NCI-H82 treated with DMSO at 0.1 percent for 48 hours (cell line): ENCODE measurements around the gene CERS3.

Experiments
- DNase-seq: peaks from one replicate; lab custom pipeline; 2025; ENCODE audit not compliant: unreplicated experiment; lab: John Stamatoyannopoulos, UW

The CERS3 gene

GRCh38 chr15:100531204-100531603 lies 2.5 kb upstream of the CERS3 start:
- DNase-seq = no peak

DNA sequence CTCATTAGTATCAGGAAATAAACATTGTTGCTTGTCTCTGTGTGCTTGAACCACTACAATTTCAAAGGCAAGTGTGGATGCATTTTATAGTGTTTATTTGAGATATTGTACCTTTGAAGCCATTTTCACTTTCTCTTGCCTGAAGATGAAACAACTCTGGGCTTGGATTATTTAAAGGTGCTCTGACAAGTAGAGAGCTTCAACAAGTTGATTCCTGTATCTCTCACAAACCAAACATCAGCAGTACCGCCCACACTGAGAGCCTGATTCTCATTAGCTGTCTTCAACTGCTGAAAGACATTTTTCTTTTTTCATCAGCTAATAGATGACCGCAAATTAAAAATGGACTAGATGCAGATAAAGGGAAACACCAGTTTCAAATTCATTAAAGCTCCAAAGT lies 806 bp upstream of the CERS3 start:
- DNase-seq = no peak

- no peak for DNase-seq
These were observed 2.7 kb downstream of the CERS3 start for GRCh38 chr15:100526027-100526481.

DNA sequence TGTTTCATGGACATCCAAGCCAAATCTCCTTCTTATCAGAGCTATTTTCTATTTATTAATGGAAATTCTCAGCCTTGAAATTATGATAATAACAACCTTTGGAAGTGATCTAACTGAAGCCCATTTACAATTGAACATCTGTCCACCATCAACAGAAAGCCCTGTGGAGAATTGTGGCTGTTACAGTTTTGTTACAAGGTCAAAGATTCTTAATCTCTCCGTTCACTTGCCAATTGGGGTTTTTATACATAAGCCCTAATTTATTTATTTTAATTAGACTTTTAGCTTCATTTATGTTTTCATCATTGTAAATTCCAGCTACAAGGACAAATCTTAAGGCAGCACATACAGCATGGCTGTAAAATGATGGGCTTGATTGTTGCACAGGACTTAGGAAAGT lies 3.3 kb downstream of the CERS3 start:
- DNase-seq = no peak

GRCh38 chr15:100524326-100524725 lies 4.4 kb downstream of the CERS3 start:
- no peak for DNase-seq

DNA sequence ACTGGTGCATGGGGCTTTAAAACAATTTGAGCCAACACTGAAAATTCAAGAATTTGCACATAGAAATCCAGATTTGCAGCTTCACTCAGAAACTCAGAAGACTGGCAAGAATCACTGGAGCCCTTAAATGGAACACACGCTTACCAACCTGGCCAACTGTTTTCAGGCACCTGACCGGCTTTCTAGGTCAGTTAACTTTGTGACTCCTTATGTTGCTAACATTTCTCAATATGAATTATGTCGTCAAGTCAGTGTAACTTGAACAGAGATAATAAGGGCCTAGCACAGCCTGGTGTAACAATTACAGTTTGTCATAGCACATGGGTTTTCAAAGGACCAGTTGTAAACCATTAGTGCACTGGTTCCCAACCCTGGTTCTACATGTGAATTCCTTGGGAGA lies 6.8 kb downstream of the CERS3 start:
- DNase-seq = no peak

DNA sequence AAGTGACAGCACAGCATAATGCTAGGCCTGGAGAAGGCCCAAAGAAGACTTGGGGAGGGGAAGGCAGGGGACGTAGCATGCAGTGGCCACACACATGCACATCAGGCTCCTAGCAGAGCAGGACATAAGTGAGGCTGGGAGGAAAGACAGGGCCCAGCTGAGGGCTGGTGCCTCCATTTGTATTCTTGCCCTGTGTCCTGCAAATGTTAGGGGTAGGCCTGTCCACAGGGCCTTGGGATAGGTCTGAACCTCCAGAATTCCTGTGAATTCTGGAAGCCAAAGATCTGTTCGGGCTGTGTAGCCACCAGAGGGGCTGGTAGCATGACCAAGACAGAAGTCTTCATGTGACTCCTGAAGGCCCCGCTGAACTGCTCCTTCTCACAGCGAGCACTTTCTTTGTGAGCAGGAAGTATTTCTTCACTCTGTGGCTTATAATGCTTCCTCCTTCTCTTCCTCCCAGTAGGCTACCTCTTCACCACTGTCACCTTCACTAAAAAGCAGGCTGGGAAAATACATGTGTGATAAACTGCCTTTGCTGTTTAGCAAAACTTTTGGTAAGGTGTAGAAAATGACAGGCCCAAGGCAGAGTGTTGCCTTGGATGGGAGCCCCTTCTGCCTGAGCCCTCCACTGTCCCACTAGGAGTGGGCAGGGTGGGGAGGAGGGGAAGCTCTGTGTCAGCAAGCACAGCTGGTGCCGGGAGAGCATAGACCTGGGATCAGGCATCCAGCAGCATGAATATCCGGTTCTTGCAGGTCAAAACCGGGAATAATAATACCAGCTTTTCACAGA lies 8.4 kb downstream of the CERS3 start:
- no peak for DNase-seq

DNA sequence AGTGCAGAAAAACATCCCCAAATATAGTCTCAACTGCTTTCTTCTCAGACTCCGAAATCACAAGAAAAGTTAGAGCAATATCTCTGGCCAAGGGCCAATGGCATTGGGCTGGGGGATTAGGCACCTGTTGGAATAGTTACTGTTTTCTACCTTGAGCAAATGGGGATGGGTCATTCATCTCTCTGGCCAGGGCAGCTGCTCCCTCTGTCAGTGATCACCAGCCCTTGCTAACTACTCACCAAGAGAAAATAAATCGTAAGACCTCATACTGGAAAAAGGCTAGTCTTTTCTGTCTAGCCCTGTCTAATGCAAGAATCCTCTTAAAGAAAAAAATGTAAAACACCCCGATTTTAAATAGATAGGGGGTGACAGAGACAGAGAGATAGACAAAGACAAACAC lies 10.9 kb downstream of the CERS3 start:
- no peak for DNase-seq

DNA sequence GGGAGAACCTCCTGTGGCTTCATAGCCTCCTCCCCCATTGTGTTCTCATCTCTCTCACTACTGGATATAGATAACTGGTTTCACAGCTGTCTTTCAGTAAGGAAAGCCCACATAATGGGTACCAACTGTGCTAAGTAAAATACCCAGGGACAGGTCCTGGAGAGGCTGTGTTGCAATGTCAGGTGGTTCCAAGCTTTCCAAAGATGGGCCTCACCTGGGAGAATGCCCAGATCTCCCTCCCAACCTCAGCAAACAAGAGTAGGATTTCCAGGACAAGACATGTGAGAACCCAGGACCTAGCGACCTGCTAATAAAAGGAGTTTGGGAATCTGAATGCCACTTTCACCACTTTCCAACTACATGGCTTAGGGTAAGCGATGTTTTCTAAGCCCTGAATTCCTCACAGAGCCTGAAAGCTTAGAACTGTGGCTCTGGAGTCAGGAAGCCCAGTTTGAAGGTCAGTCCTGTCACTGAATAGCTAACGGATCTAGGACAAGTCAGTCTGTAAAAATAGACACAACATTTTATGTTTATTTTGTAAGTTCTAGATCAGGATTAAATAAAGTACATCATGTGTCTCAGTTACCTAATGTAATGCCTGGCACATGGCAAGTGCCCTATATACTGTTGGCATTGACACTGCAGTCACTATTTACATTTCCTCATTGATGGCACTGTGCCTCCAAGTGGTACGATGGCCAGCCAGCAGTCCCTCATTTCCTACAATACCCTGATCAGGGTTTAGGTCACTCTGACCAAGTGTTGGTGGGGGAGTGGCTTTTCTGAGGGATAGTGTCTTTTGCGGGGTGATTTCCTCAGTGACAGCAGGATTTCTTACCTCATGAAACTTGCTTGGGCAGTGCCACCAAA lies 11.9 kb downstream of the CERS3 start:
- DNase-seq = no peak

- no peak for DNase-seq
These were observed 13.0 kb downstream of the CERS3 start for GRCh38 chr15:100515758-100516157.

- DNase-seq = no peak
These were observed 20.0 kb downstream of the CERS3 start for GRCh38 chr15:100508641-100509300.

DNA sequence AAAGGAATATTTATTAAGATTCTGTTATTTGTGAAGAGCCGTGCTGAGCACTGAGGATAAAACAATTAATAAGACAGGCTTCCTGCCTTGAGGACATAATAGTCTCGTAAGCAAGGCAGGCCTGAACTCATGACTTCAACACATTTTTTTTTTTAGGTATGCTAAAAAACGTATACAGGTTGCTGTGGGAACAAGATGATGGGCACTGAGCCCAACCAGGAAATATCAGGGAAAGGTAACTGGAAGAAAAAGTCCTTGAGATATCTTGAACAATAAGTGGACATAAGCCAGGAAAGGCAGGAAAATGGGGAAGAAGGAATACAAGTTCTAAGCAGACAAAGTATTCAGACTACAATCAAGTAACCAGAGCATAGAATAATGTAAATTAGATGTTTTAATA lies 26.1 kb downstream of the CERS3 start:
- DNase-seq = no peak

GRCh38 chr15:100501117-100501516 lies 27.6 kb downstream of the CERS3 start:
- no peak for DNase-seq

DNA sequence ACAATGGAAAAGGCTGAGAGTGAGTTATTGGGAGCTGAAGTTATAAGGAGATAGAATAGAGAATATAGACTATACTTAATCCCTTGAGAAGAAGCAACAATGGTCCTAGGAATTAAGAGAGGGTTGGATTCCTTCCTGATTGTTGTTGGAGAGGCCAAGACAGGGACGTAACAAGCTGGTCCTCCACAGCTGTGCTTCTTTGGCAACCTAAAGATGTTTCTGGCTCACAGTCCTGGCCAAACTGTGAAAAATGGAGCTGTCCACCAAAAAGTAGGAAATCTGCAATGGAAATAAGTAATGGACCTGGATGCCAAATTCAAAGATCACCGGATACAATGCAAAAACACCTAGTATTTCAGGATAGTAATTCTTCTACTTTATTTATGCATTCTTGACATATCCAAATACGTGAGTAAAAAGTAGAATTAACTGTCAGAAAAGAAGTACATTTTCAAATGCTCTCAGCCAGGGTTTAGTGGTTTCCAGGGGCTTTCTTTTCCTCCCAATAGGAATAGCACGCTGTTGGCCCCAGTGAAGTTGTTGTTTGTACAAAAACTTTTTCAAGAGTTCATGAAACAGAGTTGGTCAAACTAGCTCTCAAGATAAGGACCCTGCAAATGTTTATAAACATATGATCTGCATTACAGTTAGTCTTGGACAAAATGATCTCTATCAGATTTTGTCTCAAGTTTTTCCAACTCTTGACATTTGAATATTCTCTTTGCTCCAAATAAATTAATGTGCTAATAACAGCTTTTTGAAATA lies 28.3 kb downstream of the CERS3 start:
- DNase-seq = no peak

GRCh38 chr15:100495861-100496260 lies 32.9 kb downstream of the CERS3 start:
- no peak for DNase-seq

GRCh38 chr15:100493213-100493612 lies 35.5 kb downstream of the CERS3 start:
- no peak for DNase-seq

- no peak for DNase-seq
These were observed 44.3 kb downstream of the CERS3 start for GRCh38 chr15:100484443-100484842.

DNA sequence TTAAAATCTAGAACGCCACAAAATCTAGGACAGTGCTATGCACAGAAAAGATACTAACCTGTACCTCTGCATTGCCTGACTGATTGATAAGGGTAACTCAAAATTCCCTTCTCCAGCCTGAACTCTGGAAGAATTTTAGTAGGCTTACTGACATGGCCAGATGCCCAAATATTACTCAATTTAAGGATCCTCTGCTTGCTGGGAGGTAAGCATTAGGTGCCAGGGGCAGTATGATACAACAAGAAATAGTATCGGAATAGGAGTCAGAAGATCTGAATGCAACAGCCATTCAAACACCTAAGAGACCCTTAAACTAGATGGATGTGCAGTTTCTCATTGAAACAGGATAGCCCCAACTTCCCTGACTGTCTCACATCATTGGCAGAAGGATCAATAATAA lies 45.4 kb downstream of the CERS3 start:
- DNase-seq = no peak

GRCh38 chr15:100476805-100477204 lies 51.9 kb downstream of the CERS3 start:
- DNase-seq = no peak

DNA sequence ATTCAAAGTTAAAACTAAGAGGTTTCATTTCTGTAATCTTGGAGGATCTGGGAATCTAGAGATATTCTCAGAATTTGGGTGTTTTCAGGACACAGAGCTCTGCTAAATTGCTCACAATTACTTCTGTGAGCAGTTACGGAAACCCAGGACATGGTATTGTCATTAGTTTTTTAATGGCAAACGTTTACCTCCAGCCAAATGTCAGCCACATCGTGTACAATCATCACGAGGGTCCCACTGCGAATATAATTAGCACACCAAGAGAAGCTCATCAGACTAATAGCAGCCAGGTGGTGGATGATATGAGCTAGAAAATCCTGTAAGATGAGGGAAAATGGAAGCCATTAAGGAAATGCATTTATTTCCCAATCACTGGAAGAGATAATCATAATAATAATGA lies 56.0 kb downstream of the CERS3 start:
- no peak for DNase-seq

DNA sequence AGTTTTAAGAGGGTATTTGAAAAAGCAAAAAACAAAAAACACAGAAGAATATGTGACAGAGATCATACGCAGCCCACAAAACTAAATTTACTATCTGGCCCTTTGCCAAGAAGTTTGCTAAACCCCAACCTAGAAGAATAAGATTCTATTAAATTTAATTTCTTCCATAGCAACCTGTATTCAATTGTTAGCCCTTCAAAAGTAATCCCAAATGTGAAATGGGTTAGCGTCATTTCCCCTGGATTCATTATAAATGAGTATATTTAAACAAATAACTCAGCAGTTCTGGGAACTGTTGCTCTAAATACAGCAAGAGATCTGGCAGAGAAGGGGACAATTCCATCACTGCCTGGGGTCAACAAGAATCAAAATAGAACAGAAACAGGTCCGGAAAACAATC lies 56.8 kb downstream of the CERS3 start:
- DNase-seq = no peak
